PC-3 (cell line): ENCODE results near the gene KCNQ1. TPM values are rescaled to one million over a fixed set of nuclear protein-coding genes. Genes with fewer than 3 reads are reported as not detected.
"Not testable (repeated sequence)": the region's sequence is repeated elsewhere in the genome, so short reads cannot be mapped to it uniquely, and the experiment has no call there.

Experiments
- ATAC-seq: fragments of 200-7000 bp; cut with Tn5 transposase; 2 replicates; pipeline ENCODE4 v1.9.1; 2020; ENCODE audit warnings: mild to moderate bottlenecking, moderate library complexity
- BruUV-seq: library from RNA; stranded (reverse); fragments of 400-500 nt; replicated peaks from 2 replicates; lab custom pipeline; 2021; lab: Mats Ljungman, UMichigan
- CTCF ChIA-PET: fragments of 300-600 bp; sonication (Branson Sonifier 250); formaldehyde crosslinking; loops from one replicate; lab custom pipeline; 2022; ENCODE audit warnings: antibody characterized with exemption; lab: Charles Lee
- POLR2A ChIA-PET: fragments of 300-600 bp; sonication (Branson Sonifier 250); formaldehyde crosslinking; loops from one replicate; lab custom pipeline; 2022; ENCODE audit warnings: antibody characterized with exemption; ENCODE audit not compliant: unreplicated experiment; lab: Charles Lee
- DNase-seq: peaks from one replicate; pipeline ENCODE4 v3.0.0-alpha.2; 2015
- H2AFZ ChIP-seq: fragments of 300-600 bp; sonication (generic); 2 replicates; pipeline ENCODE4 v1.6.0; 2016; ENCODE audit warnings: antibody characterized with exemption, low read length
- H3F3A ChIP-seq: fragments of 300-600 bp; sonication (generic); one replicate; pipeline ENCODE4 v1.6.0; 2017; ENCODE audit warnings: antibody characterized with exemption, low read length, control low read depth, mild to moderate bottlenecking; ENCODE audit not compliant: unreplicated experiment
- H3K27ac ChIP-seq: fragments of 300-600 bp; sonication (generic); 2 replicates; pipeline ENCODE4 v1.5.1; 2016; ENCODE audit warnings: mild to moderate bottlenecking, low read length
- H3K27me3 ChIP-seq: fragments of 300-600 bp; sonication (generic); 2 replicates; pipeline ENCODE4 v1.6.1; 2016; ENCODE audit warnings: low read length, mixed read lengths
- H3K36me3 ChIP-seq: fragments of 300-600 bp; sonication (generic); 2 replicates; pipeline ENCODE4 v1.6.1; 2016; ENCODE audit warnings: low read depth, mixed run types, low read length, mixed read lengths
- H3K4me1 ChIP-seq: fragments of 300-600 bp; sonication (generic); 2 replicates; pipeline ENCODE4 v1.5.1; 2016; ENCODE audit warnings: low read length; ENCODE audit not compliant: insufficient read depth
- H3K4me2 ChIP-seq: fragments of 300-600 bp; sonication (generic); 2 replicates; pipeline ENCODE4 v1.6.0; 2016; ENCODE audit warnings: low read length
- H3K4me3 ChIP-seq: fragments of 300-600 bp; sonication (generic); 2 replicates; pipeline ENCODE4 v1.5.1; 2016; ENCODE audit warnings: mild to moderate bottlenecking, low read length, mixed read lengths
- H3K79me2 ChIP-seq: fragments of 300-600 bp; sonication (generic); 2 replicates; pipeline ENCODE4 v1.6.1; 2017; ENCODE audit warnings: low read length, mixed read lengths
- H3K9ac ChIP-seq: fragments of 300-600 bp; sonication (generic); 2 replicates; pipeline ENCODE4 v1.6.0; 2016; ENCODE audit warnings: mild to moderate bottlenecking, low read length
- H3K9me2 ChIP-seq: fragments of 300-600 bp; sonication (generic); replicated peaks from 2 replicates; pipeline ENCODE4 v1.6.1; 2016; ENCODE audit warnings: mixed run types, low read length, mixed read lengths
- H3K9me3 ChIP-seq: fragments of 300-600 bp; sonication (generic); 2 replicates; pipeline ENCODE4 v1.6.1; 2016; ENCODE audit warnings: low read length, mixed read lengths
- H4K20me1 ChIP-seq: fragments of 300-600 bp; sonication (generic); 2 replicates; pipeline ENCODE4 v1.6.1; 2016; ENCODE audit warnings: low read length, mixed read lengths
- CTCF ChIP-seq: fragments of 300-600 bp; sonication (generic); conservative IDR thresholded peaks from 2 replicates; pipeline ENCODE4 v1.5.1; 2017; ENCODE audit warnings: antibody characterized with exemption, low read depth, mild to moderate bottlenecking, low read length
- EZH2 ChIP-seq: fragments of 300-600 bp; sonication (generic); IDR thresholded peaks from one replicate; pipeline ENCODE4 v1.6.1; 2017; ENCODE audit warnings: antibody characterized with exemption, mild to moderate bottlenecking, low read length; ENCODE audit not compliant: unreplicated experiment
- EZH2phosphoT487 ChIP-seq: fragments of 300-600 bp; sonication (generic); IDR thresholded peaks from 2 replicates; pipeline ENCODE4 v1.6.1; 2018; ENCODE audit warnings: mild to moderate bottlenecking, antibody characterized with exemption, low read length, borderline replicate concordance
- intact Hi-C: fragments of 100-400 bp; cut with micrococcal nuclease; formaldehyde crosslinking; loops from 2 replicates; pipeline ENCODE4 v1.9.0; 2023
- total RNA-seq: library from RNA; depleted of rRNA; stranded (reverse); fragments of >200 nt; gene quantifications from 2 replicates; pipeline ENCODE4 v1.2.3, GENCODE V29; 2014

The KCNQ1 gene
- total RNA-seq, 1 experiment from 2014 or later, result 0.40 TPM

GRCh38 chr11:2475136-2475918 lies 30.5 kb downstream of the KCNQ1 start:
- no peak for ATAC-seq
- Histone ChIP-seq H3K79me2 (no peaks in the 10 kb centered on the region), H2AFZ (no peak overlapping the region), H3K4me3 (no peak overlapping the region), H3K9me3 (no peaks in the 10 kb centered on the region), H3F3A (no peaks in the 10 kb centered on the region), H3K9me2 (no peaks in the 10 kb centered on the region), H4K20me1 (no peaks in the 10 kb centered on the region), H3K4me1 (no peaks in the 10 kb centered on the region), H3K9ac (no peak overlapping the region), H3K27ac (no peak overlapping the region), H3K36me3 (no peaks in the 10 kb centered on the region), H3K4me2 (no peak overlapping the region), H3K27me3 (no peaks in the 10 kb centered on the region)
- BruUV-seq, result no TSS peak
- intact Hi-C loops, result no loop called here
- TF ChIP-seq CTCF (no peak), EZH2 (no peak), EZH2phosphoT487 (no peak)
- DNase-seq, result no peak
- CTCF ChIA-PET, result no interaction called here
- POLR2A ChIA-PET, result no interaction called here

GRCh38 chr11:2477254-2477653 lies 32.4 kb downstream of the KCNQ1 start:
- no TSS peak for BruUV-seq
- Histone ChIP-seq H3K4me2 (no peak overlapping the region), H3K27ac (no peak overlapping the region), H3K9ac (no peak overlapping the region), H2AFZ (no peak overlapping the region), H4K20me1 (no peaks in the 10 kb centered on the region), H3K27me3 (no peaks in the 10 kb centered on the region), H3K4me3 (no peak overlapping the region), H3K36me3 (no peaks in the 10 kb centered on the region), H3K4me1 (no peaks in the 10 kb centered on the region), H3K79me2 (no peaks in the 10 kb centered on the region), H3F3A (no peaks in the 10 kb centered on the region), H3K9me3 (no peaks in the 10 kb centered on the region), H3K9me2 (no peaks in the 10 kb centered on the region)
- CTCF ChIA-PET, result no interaction called here
- intact Hi-C loops, result no loop called here
- DNase-seq (no peak), ATAC-seq (no peak)
- TF ChIP-seq CTCF (no peak), EZH2 (no peak), EZH2phosphoT487 (no peak)
- POLR2A ChIA-PET, result no interaction called here

- Histone ChIP-seq H3K9me3 (no peaks in the 10 kb centered on the region), H2AFZ (no peak overlapping the region), H3K4me3 (no peak overlapping the region), H3K36me3 (no peaks in the 10 kb centered on the region), H4K20me1 (no peaks in the 10 kb centered on the region), H3K27ac (no peak overlapping the region), H3K27me3 (peaks cover 7% of the 10 kb centered on the region; the same call in 1 of the 2 replicates), H3K79me2 (no peaks in the 10 kb centered on the region), H3F3A (no peaks in the 10 kb centered on the region), H3K4me1 (no peaks in the 10 kb centered on the region), H3K9ac (no peak overlapping the region), H3K9me2 (no peaks in the 10 kb centered on the region), H3K4me2 (no peak overlapping the region)
- DNase-seq (no peak), ATAC-seq (no peak)
- TF ChIP-seq EZH2 (no peak), EZH2phosphoT487 (no peak), CTCF (no peak)
- no TSS peak for BruUV-seq
- ChIA-PET POLR2A (no interaction called here), CTCF (no interaction called here)
- intact Hi-C loops, result no loop called here
These were observed 33.1 kb downstream of the KCNQ1 start for GRCh38 chr11:2477936-2478335.

- H4K20me1 ChIP-seq, H3K79me2 ChIP-seq, intact Hi-C loops, H3F3A ChIP-seq, DNase-seq, POLR2A ChIA-PET, H3K4me3 ChIP-seq, H2AFZ ChIP-seq, H3K9me2 ChIP-seq, BruUV-seq, H3K36me3 ChIP-seq, H3K9ac ChIP-seq, H3K4me2 ChIP-seq, H3K27ac ChIP-seq, ATAC-seq, H3K4me1 ChIP-seq, H3K9me3 ChIP-seq: not testable (repeated sequence)
- H3K27me3 ChIP-seq, result peaks cover 14% of the 10 kb centered on the region; the same call in 1 of the 2 replicates
- CTCF ChIA-PET, result interaction anchor here (0.5 kb wide), 1 partner anchor 306 kb away, joined by 3 read pairs; no protein-coding TSS in a partner anchor
These were observed 35.5 kb downstream of the KCNQ1 start for GRCh38 chr11:2480067-2480873.
